Embryonic facial prominence (tissue), 1 donor: ENCODE results near the gene CTXN1.

ENCODE experiments used
- DNase-seq: peaks from one replicate; pipeline ENCODE4 v3.0.0-alpha.2; 2016; ENCODE audit errors: extremely low spot score

CTXN1 gene

DNA sequence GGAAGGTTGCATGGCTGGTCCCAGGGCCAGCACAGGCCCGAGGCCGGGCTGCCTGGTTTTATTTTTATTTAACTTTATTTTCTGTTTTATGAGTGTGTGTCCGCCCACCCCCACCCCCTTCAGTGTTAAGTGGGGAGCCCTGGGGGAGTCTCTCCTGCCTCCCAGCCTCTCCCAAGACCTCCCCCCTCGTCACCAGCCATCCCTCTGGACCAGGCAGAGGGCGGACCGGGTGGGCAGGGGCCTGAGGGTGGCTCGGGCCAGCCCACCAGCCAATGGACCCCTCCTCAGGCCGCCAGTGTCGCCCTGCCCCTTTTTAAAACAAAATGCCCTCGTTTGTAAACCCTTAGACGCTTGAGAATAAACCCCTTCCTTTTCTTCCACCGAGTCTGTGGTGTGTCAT lies 11.8 kb downstream of the CTXN1 start:
- DNase-seq: no peak

DNA sequence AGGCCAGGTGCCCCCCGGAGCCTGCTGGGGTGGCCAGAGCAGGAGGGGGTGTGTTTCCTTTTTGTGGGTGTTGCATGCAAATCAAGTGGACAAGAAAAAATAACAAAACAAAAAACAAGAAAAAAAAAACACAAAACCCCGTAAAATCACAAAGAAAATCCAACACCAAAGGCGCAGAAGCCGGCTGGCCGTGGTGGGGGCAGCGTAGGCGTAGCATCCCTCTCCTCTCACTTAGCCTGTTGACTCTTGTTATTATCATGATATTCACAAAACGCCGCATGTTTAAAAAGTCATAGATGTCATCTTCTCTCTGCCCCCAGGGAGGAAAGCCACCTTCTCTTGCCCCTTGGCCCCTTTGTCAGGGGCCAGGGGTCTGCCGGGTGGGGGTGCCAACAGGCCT lies 12.3 kb downstream of the CTXN1 start:
- no peak for DNase-seq

DNA sequence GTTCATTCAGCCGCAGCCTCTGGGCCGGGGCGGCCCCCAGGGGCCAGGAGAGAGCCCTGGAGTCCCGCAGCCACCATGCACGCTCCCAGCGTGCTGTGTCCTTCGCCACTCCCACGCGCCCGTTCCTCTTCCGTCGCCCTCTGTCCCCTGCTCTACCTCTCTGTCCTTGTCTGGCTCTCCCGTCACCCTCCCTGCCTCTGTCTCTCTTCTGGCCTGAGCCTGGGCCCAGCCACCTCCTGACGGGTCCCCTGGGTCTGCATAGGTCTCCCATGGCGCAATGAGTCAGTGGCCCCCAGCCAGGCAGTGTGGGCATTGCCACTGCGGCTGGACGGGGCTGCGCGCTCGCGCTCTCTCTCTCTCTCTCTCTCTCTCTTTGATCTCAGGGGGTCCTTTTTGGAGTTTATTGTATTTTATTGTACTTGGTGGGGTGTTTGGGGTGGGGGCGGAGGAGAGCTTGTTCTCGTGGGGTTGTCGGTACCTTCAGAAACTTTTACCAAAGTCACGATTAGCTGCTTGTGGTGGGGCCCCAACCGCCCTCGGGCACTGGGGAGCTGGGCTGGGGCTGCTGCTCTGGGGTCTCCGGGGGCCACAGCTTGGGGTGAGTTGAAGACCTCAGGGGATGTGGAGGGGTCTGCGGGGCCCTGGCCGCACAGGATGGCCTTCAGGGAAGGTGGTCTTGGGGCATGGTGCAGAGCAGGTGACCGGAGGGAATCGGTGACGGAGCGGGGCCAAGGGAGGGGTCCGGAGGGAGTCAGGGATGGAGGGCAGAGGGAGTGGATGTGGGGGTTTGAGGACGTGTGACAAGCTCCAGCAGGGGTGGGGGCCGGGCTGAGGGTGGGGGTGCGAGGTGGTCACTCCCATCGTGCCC lies 13.0 kb downstream of the CTXN1 start:
- no peak for DNase-seq

DNA sequence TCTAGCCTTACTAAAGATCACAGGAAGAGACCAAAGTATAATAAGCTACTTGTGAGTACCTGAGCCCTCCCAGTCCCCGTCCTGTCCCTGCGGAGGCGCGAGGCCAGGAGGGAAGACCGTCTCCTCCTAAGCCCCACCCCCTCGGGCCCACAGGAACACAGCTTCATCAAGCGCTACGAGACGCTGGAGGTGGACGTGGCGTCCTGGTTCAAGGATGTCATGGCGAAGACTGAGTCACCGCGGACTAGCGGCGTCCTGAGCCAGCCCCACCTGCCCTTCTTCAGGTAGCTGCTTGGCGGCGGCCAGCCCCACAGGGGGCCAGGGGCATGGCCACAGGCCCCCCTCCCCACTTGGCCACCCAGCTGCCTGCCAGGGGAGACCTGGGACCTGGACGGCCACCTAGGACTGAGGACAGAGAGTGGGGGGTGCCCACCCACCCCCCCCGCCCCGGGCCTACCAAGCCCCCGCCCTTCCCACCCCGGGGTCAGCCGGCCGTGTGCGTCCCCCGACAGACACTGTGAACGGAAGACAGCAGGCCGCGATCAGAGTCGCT lies 13.7 kb downstream of the CTXN1 start:
- no peak for DNase-seq

DNA sequence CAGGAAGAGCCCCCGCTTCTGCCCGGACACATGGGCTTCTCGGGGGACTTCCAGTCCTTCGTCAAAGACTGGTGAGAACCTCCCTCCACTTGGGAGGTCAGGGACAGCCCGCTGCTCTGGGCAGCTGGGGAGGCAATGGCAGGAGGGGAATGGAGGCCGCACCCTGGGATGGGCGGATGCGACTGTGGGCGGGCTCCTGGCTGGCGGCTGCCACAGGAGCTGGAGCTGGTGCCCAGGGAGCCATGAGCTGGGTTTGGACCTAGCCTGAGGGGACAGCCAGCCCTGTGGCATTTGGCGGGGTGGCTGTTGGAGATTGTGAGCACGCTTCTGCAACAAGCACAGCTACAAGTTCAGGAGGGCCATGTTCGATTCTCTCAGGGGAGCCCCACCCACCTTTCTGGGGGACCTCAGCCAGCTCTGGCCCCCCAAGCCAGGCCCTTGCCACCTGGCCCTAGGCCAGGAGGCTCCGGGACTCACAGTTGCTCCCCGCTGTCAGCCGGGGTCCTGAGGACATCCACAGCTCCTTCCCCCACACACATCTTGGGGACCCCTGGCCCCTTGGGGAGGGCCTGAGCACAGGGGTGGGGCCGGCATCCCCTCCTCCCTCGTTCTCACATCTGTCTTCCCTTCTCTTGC lies 14.3 kb downstream of the CTXN1 start:
- no peak for DNase-seq

DNA sequence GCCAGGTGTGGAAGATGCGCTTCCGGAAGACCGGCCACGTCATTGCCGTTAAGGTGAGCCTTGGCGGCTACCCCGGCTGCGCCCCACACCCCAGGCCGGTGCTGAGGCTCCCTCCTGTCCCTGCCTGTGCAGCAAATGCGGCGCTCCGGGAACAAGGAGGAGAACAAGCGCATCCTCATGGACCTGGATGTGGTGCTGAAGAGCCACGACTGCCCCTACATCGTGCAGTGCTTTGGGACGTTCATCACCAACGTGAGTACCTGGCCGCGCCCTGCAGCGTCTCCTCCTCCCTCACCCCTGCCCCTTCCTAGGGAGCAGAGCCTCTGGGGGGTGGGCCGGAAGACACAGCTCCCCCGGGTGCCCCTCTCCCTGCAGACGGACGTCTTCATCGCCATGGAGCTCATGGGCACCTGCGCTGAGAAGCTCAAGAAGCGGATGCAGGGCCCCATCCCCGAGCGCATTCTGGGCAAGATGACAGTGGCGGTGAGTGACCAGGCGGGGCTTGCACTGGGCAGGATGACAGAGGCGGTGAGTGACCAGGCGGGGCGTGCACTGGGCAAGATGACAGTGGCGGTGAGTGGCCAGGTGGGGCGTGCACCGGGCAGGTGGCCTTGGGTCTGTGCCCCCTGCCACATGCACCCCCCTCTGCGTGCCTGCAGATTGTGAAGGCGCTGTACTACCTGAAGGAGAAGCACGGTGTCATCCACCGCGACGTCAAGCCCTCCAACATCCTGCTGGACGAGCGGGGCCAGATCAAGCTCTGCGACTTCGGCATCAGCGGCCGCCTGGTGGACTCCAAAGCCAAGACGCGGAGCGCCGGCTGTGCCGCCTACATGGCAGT lies 15.4 kb downstream of the CTXN1 start:
- DNase-seq: no peak

DNA sequence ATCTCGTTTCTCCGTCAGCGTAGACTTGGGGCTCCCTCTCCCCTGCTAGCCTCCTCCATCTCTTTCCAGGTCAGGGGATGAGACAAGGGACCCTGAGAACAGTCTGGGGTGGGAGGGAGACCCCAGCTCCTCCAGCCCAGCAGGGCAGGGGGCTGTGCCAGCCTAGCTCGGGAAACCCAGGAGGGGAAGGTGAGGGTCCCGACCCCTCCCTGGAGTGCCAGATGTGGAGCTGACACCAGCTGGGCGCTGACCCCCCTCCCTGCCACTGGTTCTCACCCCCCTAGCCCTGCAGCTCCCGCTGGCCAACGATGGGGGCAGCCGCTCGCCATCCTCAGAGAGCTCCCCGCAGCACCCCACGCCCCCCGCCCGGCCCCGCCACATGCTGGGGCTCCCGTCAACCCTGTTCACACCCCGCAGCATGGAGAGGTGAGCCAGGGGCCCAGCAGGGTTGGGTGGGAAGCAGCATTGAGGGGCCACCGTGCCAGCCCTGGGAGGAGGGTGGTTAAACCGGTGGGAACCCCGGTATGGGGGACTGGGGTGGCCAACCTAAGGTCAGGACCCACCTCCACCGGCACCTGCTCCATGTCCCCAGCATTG lies 16.4 kb downstream of the CTXN1 start:
- DNase-seq: no peak

DNA sequence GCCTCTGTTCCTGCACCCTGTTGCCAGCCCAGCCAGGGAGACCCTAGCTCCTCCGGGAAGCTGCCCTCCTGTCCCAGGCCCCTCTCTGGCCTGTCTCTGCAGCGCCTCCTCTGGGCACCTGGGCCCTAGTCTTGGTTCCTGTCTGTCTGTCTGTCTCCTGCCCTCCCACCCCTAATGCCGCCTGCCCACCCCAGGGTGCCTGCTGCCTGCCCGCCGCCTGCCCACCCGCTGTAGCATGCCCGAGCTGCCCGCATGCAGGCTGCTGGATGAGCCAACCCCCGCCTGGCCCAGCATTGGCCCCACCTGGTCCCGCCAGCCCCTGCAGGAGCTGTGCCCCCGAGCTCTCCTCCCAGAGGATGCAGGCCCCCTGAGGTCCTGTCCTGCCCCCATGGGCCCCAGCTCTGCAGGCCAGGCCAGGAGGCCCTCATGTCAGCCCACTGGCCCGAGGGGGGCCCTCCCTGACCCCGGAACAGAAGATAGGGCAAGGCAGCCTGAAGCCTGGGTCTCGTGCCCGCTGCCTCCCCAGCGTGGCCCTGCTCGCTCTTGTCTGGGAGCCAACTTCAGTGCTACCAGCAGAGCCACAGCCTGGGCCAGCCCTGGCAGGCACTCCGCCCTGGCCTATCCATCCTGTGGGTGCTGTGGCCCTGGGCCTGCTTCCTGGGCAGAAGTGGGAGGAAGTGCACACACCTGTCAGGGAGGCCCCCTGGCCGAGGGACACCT lies 17.0 kb downstream of the CTXN1 start:
- DNase-seq: no peak

DNA sequence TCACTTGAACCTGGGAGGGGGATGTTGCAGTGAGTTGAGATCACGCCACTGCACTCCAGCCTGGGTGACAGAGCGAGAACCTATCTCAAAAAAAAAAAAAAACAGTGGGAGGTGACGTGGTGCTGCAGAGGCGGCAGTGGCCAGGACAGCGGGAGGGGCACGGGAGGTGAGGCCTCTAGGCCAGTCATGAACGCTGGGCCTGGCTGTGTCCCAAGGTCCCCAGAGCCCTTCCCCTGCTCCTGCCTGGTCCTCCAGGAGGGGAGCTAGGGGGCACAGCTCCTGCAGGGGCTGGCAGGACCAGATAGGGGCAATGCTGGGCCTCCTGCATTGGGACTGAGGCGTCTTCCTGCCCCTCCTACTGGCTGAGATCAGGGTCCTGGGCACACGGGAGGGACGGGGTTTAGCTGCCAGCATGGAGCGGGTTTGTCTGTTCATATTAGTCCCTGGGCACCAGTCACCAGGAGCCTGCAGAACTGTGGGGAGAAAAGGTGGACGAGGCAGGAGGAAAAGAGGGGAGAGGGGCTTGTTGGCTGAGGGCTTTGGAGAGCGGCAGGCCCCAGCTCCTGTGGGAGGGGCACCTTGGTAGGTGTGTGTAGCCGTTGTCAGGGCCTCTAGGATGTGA lies 17.7 kb downstream of the CTXN1 start:
- no peak for DNase-seq

DNA sequence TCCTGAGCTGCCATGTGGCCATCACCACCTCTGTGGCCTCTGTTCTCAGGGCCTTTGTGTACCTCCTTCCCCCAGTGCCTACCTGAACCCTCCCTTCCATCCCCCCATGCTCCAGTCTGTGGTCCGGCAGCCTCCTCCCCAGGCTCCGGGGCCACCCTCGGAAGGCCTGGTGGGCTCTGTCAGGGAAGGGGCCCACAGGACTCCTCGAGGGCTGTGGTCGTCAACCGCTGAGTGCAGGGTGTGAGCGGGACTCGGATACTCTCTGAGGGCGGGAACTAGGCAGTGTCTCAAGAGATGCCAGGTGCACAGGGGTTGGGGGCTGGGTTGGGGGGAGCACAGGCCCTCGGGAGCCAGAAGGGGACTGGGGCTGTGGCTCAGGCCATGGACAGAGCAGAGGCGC lies 18.4 kb downstream of the CTXN1 start:
- DNase-seq: no peak

DNA sequence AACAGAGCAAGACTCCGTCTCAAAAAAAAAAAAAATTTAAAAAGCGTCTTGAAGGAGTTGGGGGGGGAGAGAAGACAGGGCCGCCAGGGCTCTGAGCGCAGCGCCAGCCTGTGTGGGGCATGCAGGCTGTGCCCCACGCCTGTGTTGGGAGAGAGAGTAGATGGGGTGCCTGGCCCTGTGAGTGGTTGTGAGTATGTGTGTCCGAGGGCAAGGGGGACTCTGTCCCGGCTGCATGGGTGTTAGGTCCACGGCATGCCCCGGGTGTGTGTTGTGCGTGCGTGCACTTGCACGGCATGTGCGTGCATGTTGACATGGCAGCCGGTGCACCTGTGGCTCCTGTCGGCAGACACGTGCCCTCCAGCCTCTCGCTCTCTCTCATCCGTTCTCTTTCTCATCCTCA lies 18.8 kb downstream of the CTXN1 start:
- no peak for DNase-seq

DNA sequence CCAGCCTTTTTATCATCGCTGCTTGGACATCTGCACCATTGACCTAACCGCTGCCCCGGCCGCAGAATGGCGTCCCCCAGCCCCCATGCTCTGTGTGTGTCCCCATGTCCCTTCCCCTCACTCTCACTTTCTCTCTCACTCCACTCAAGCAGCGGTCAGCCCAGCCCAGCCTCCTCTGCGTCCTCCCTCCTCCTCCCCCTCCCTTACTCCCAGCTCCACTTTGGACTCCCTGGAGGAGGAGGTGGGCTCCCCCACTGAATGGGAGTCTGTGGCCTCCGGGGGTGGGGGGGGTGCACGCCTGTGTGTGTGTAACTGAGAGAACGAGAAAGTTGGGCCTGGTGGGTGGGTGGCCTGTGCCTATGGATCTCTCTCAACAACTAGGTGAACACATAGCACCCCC lies 20.1 kb downstream of the CTXN1 start:
- no peak for DNase-seq

DNA sequence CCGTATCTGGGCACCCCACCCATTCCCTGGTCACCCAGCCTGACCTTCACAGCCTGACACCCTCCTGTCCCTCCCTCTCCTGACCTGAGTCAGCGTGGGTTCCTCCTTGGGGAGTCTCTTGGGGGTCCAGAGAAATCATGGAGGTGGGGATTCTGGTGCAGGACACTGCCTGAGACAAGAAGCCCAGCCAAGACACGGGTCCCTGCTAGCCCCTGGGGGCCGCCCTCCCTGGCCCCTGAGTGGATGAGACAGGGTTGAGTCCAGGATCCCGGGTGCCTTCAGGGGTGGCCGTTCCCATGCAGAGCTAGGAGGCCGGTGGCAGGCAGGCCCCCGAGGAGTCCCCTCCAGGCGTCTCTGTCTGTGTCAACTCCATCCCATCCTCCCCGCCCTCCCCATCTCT lies 20.7 kb downstream of the CTXN1 start:
- no peak for DNase-seq

DNA sequence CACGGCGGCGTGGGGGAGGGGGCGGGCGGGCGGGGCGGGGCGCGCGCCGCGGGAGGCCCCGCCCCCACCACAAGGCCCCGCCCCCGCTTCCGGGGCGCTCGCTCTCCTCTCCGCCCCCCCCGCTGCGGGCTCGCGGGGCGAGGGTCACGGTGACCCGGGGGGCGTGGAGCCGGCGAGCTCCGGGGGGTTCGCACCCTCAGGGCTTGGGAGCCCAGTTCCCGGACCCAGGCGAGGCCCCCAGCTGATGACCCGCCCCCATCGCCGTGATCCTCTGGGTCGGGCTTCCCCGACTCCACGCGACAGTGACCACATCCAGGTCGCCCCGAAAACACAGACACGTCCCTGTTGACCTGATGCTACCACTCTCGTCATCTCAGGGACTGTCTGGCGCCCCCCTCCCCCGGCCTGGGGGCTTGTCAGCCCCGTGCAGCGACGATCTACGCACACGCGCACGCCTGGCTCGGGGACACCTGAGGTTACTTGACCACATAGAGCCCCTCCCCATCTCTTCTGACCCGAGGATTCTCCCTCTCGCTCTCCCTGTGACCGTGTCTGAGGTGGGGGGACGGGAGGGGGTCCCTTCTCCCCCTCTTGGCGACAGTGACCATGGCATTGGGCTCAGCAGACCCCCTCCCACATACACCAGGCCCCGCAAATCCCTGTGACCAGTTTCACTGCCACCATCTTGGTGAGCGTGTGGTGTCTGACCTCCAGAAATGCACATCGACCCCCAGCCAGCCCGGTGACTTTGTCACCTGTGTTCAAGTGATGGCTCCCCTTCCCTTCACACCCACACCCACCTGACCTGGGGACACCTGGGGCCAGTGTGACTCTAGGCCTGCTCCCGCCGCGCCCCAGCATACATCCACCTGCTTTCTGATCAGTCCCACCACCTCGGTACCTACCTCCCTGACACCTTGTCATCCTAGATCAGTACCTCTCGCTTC lies 21.6 kb downstream of the CTXN1 start:
- no peak for DNase-seq

DNA sequence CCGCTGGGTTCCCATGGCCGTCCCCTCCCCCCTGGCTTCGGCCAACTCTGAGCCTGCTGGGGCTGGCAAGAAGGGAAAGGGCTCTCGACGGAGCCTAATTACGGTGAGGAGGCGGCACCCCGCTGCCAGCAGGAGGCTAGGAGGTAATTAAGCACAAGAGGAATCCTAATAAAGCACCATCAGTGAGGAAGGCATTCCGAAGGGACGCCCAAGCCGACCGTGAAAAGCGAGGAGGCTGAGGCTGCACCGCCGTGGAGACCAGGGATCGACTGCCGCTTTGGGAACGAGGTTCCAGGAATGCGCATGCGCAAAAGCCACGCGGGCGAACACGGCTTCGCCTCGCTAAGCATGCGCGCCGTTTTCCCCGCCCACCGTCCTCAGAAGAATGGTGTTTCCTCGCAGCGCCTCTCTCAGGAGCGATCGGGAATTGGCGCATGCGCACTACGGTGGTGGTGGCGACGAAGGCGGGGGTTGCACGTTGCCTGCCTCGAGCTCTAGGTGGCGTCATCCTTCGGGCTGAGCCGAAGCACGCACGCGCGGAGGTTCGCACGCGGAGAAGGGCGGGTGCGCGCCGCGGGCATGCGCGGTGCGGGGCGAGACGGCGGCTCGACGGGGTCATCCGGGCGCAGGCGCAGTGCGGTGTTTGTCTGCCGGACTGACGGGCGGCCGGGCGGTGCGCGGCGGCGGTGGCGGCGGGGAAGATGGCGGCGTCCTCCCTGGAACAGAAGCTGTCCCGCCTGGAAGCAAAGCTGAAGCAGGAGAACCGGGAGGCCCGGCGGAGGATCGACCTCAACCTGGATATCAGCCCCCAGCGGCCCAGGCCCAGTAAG lies 22.5 kb downstream of the CTXN1 start, which contains the start of gene MAP2K7:
Gene MAP2K7 (plus strand): TSS at position 634 of the 830 bp plus-strand sequence. CDS start 68 bp downstream, at position 702.
- DNase-seq: peak; percentile 100

DNA sequence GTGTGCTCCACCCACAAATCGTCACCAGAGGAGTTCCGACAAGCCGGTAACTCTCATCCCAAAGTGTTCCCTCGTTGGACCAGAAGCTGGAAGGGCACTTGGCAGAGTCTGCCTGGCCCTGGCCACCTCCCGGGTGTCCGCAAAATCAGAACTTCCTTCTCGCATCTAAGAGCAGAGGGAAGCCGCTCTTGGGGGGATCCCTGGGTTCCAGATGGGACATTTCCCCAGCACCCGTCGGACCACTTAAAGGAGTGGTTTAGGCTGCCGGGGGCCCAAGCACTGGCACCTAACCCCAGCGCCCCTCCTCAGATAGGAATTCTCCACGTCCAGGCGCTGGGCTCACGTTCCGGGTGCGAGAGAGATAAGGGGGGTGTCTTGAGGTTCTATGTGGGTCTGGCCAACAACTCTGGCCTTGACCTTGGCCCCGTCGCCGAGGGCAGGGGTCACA lies 23.1 kb downstream of the CTXN1 start:
- DNase-seq: no peak

DNA sequence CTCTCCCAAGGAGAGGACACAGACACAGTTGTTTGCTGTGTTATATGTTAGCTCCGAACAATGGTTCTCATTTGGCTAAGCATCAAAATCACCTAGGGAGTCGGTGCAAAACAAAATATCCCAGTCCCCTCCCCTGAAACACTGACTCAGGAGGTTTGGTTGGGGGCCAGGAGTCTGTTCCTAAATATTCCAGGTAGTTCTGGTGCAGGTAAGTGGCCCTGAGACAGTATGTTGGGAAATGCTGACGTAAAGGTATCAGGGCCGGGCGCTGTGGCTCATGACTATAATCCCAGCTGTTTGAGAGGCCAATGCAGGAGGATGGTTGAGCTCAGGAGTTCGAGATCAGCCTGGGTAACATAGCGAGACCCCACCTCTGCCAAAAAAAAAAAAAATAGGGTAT lies 24.6 kb downstream of the CTXN1 start:
- DNase-seq: no peak

DNA sequence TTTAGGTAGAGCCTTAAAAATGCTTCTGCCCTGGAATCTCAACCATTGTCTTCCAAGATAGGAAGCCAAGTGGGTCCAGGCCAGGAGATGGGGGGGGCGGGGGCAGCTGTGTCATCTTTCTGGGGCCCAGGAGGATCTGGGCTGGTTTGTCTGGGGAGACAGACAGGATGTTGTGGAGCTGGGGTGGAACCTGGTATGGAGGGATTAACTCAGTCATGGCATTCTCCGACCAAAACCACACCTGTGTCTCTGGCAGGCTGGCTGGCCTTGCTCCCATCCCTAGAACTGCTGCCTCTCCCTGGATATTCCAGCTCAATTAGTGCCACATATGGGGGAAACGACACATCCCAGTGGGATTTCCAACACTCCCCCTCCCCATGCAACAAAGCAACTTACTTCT lies 25.0 kb downstream of the CTXN1 start:
- DNase-seq: no peak
